H9 (cell line): ENCODE data around the gene SESN2. TPM values are rescaled to one million over a fixed set of nuclear protein-coding genes. Genes with fewer than 3 reads are reported as not detected.

Experiments used
- DNase-seq: peaks from one replicate; pipeline ENCODE4 v3.0.0-alpha.2; 2017
- H2AFZ ChIP-seq: one replicate; pipeline ENCODE4 v1.6.1; 2013; ENCODE audit warnings: mild to moderate bottlenecking, low read length, control low read depth, moderate library complexity
- H2AK5ac ChIP-seq: 2 replicates; pipeline ENCODE4 v1.6.1; 2013; ENCODE audit warnings: low read length, control low read depth, mixed read lengths; ENCODE audit not compliant: insufficient read length
- H2BK120ac ChIP-seq: one replicate; pipeline ENCODE4 v1.6.1; 2013; ENCODE audit warnings: low read depth, mild to moderate bottlenecking, low read length, control low read depth, inconsistent platforms; ENCODE audit not compliant: poor library complexity, severe bottlenecking
- H2BK12ac ChIP-seq: 2 replicates; pipeline ENCODE4 v1.6.1; 2013; ENCODE audit warnings: low read length, control low read depth, mixed read lengths, low read depth; ENCODE audit not compliant: insufficient read length
- H2BK15ac ChIP-seq: 2 replicates; pipeline ENCODE4 v1.6.1; 2013; ENCODE audit warnings: low read depth, low read length, control low read depth
- H2BK20ac ChIP-seq: one replicate; pipeline ENCODE4 v1.6.1; 2013; ENCODE audit warnings: low read depth, mild to moderate bottlenecking, low read length, control low read depth, inconsistent platforms; ENCODE audit not compliant: poor library complexity, severe bottlenecking
- H2BK5ac ChIP-seq: 2 replicates; pipeline ENCODE4 v1.6.1; 2013; ENCODE audit warnings: low read length, control low read depth, mixed read lengths; ENCODE audit not compliant: insufficient read length
- H3K14ac ChIP-seq: 2 replicates; pipeline ENCODE4 v1.6.1; 2013; ENCODE audit warnings: low read length, control low read depth; ENCODE audit not compliant: insufficient read depth
- H3K18ac ChIP-seq: 2 replicates; pipeline ENCODE4 v1.6.1; 2013; ENCODE audit warnings: low read depth, mild to moderate bottlenecking, mixed read lengths, low read length, control low read depth; ENCODE audit not compliant: insufficient read length
- H3K23ac ChIP-seq: 2 replicates; pipeline ENCODE4 v1.6.1; 2013; ENCODE audit warnings: low read length, control low read depth, mixed read lengths, low read depth; ENCODE audit not compliant: insufficient read length
- H3K23me2 ChIP-seq: 2 replicates; pipeline ENCODE4 v1.6.1; 2013; ENCODE audit warnings: low read depth, mild to moderate bottlenecking, mixed read lengths, low read length, control low read depth; ENCODE audit not compliant: insufficient read length, poor library complexity, severe bottlenecking
- H3K27ac ChIP-seq: 2 replicates; pipeline ENCODE4 v1.5.1; 2013; ENCODE audit warnings: low read length, control low read depth, mixed read lengths, low read depth; ENCODE audit not compliant: insufficient read length
- H3K27me3 ChIP-seq: 2 replicates; pipeline ENCODE4 v1.6.1; 2013; ENCODE audit warnings: low read length, control low read depth, inconsistent platforms; ENCODE audit not compliant: insufficient read depth
- H3K4ac ChIP-seq: 2 replicates; pipeline ENCODE4 v1.6.1; 2013; ENCODE audit warnings: low read depth, mild to moderate bottlenecking, control low read depth, inconsistent platforms, low read length, moderate library complexity
- H3K4me1 ChIP-seq: 2 replicates; pipeline ENCODE4 v1.6.1; 2013; ENCODE audit warnings: low read length, control low read depth, inconsistent platforms; ENCODE audit not compliant: insufficient read depth
- H3K4me2 ChIP-seq: 2 replicates; pipeline ENCODE4 v1.6.1; 2013; ENCODE audit warnings: low read length, control low read depth, mixed read lengths; ENCODE audit not compliant: insufficient read length, insufficient read depth
- H3K56ac ChIP-seq: 2 replicates; pipeline ENCODE4 v1.6.1; 2013; ENCODE audit warnings: low read depth, mild to moderate bottlenecking, mixed read lengths, low read length, control low read depth; ENCODE audit not compliant: insufficient read length
- H3K79me1 ChIP-seq: 2 replicates; pipeline ENCODE4 v1.6.1; 2013; ENCODE audit warnings: low read depth, mild to moderate bottlenecking, moderate library complexity, low read length, control low read depth, inconsistent platforms; ENCODE audit not compliant: insufficient read depth, poor library complexity, severe bottlenecking
- H3K79me2 ChIP-seq: 2 replicates; pipeline ENCODE4 v1.6.1; 2013; ENCODE audit warnings: low read length, control low read depth, inconsistent platforms; ENCODE audit not compliant: insufficient read depth
- H3K9ac ChIP-seq: 2 replicates; pipeline ENCODE4 v1.6.1; 2013; ENCODE audit warnings: low read length, control low read depth, mixed read lengths; ENCODE audit not compliant: insufficient read length; ENCODE audit errors: extremely low read depth
- H3K9me3 ChIP-seq: one replicate; pipeline ENCODE4 v1.6.1; 2013; ENCODE audit warnings: low read depth, low read length, inconsistent platforms; ENCODE audit not compliant: control insufficient read depth
- H3T11ph ChIP-seq: one replicate; pipeline ENCODE4 v1.6.1; 2013; ENCODE audit warnings: mild to moderate bottlenecking, low read length, control low read depth, inconsistent platforms
- H4K20me1 ChIP-seq: one replicate; pipeline ENCODE4 v1.6.1; 2013; ENCODE audit not compliant: control insufficient read depth, insufficient read length, insufficient read depth
- H4K5ac ChIP-seq: 2 replicates; pipeline ENCODE4 v1.6.1; 2013; ENCODE audit warnings: low read depth, mild to moderate bottlenecking, mixed read lengths, low read length, control low read depth; ENCODE audit not compliant: insufficient read length
- H4K8ac ChIP-seq: replicated peaks from 2 replicates; pipeline ENCODE4 v1.6.1; 2013; ENCODE audit warnings: low read length, control low read depth, mixed read lengths, low read depth; ENCODE audit not compliant: insufficient read length
- H4K91ac ChIP-seq: 2 replicates; pipeline ENCODE4 v1.6.1; 2013; ENCODE audit warnings: low read depth, mild to moderate bottlenecking, moderate library complexity, mixed read lengths, low read length, control low read depth; ENCODE audit not compliant: insufficient read length
- H3K27ac Mint-ChIP-seq, 3 experiments: 2 replicates in 2 of 3; 3 replicates in 1 of 3; pipeline ENCODE4 v1.8.0; 2020 to 2021; ENCODE audit warnings: mixed read lengths in 3 of 3, mild to moderate bottlenecking in 1 of 3, moderate library complexity in 1 of 3
- H3K27me3 Mint-ChIP-seq: 2 replicates; pipeline ENCODE4 v1.8.0; 2021; ENCODE audit warnings: low read depth, mild to moderate bottlenecking, moderate library complexity, mixed read lengths
- H3K36me3 Mint-ChIP-seq, 3 experiments: 2 replicates in 2 of 3; 3 replicates in 1 of 3; pipeline ENCODE4 v1.8.0; 2020 to 2021; ENCODE audit warnings: low read depth in 3 of 3, mixed read lengths in 3 of 3; ENCODE audit not compliant: insufficient read depth in 1 of 3
- H3K4me1 Mint-ChIP-seq, 2 experiments: 2 replicates each; pipeline ENCODE4 v1.8.0; 2020; ENCODE audit warnings: mixed read lengths in 2 of 2
- H3K4me3 Mint-ChIP-seq, 2 experiments: 2 replicates in 1 of 2; 3 replicates in 1 of 2; pipeline ENCODE4 v1.8.0; 2020 to 2021; ENCODE audit warnings: mild to moderate bottlenecking in 2 of 2, mixed read lengths in 2 of 2, moderate library complexity in 1 of 2
- H3K9me3 Mint-ChIP-seq, 2 experiments: 2 replicates in 1 of 2; 3 replicates in 1 of 2; pipeline ENCODE4 v1.8.0; 2020; ENCODE audit warnings: mild to moderate bottlenecking in 2 of 2, mixed read lengths in 2 of 2, moderate library complexity in 1 of 2
- WGBS: extraction: QIAGEN DNeasy Blood & Tissue Kit; methylation state at CpG from one replicate; pipeline ENCODE4 v1.1.7; 2013; ENCODE audit warnings: missing lambda C conversion rate, low lambda C conversion rate, mixed read lengths; ENCODE audit not compliant: insufficient read length; ENCODE audit errors: extremely low coverage; 5-methylcytosine and 5-hydroxymethylcytosine counted together
- total RNA-seq: library from RNA; stranded (reverse); gene quantifications from 2 replicates; pipeline ENCODE4 v1.2.1, GENCODE V29; 2021
- TF ChIP-seq, protein P1 (sequence below): fragments of 200-600 bp; sonication (generic); conservative IDR thresholded peaks from 3 replicates; pipeline ENCODE4 v1.8.0; 2021; ENCODE audit warnings: antibody characterized with exemption, mild to moderate bottlenecking

Gene SESN2
- total RNA-seq, 1 experiment from 2014 or later, result 24.6 TPM

DNA sequence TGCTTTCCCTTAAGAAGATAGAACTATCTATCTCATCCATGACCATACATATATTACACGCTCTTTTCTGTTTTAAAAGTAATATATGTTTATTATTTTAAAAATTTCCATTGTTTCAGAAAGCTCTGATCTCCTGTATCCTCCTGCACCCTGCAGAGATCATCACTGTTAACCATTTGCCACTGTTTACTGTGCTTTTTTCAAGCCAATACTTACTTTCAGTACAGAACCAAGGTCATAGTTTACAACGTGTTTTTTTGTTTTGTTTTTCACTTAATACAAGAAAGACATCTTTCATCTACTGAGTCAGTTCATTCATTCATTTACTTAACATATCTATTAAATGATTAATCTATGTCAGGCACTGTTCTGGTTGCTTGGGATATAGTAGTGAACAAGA is 10.2 kb downstream of the SESN2 start:
- Mint-ChIP-seq H3K27me3 (no peaks in the 10 kb centered on the region), H3K27ac (peak overlapping the region in 1 of 3 experiments; percentile 37; a peak in 1 of 7 replicates), H3K4me3 (no peak overlapping the region), H3K4me1 (peaks cover 31 to 34% of the 10 kb centered on the region in 2 experiments), H3K36me3 (peaks cover 19 to 46% (median 38%) of the 10 kb centered on the region in 3 experiments; a peak in 6 of 7 replicates), H3K9me3 (no peaks in the 10 kb centered on the region)
- Histone ChIP-seq H3K4me1 (peaks cover 11% of the 10 kb centered on the region), H3K4me2 (no peak overlapping the region), H3K4ac (no peak overlapping the region), H2AFZ (no peak overlapping the region), H3K27ac (no peak overlapping the region), H4K91ac (no peak overlapping the region), H3K9ac (no peak overlapping the region), H4K20me1 (no peaks in the 10 kb centered on the region), H3K79me2 (peaks cover 17% of the 10 kb centered on the region; the same call in 1 of the 2 replicates), H4K5ac (no peak overlapping the region), H3K9me3 (no peaks in the 10 kb centered on the region), H3K27me3 (no peaks in the 10 kb centered on the region), H2BK20ac (no peak overlapping the region), H2AK5ac (no peak overlapping the region), H3K14ac (no peak overlapping the region), H2BK12ac (no peak overlapping the region), H4K8ac (no peak overlapping the region), H3K23ac (no peak overlapping the region), H2BK120ac (no peak overlapping the region), H3T11ph (no peak overlapping the region), H3K23me2 (no peaks in the 10 kb centered on the region), H3K79me1 (peaks cover 4% of the 10 kb centered on the region), H3K18ac (no peak overlapping the region), H2BK5ac (no peak overlapping the region), H2BK15ac (no peak overlapping the region), H3K56ac (no peak overlapping the region)
- WGBS, result no CpG with 5 or more reads among the region's 2 CpGs
- DNase-seq, result no peak
- TF ChIP-seq, protein P1, sequence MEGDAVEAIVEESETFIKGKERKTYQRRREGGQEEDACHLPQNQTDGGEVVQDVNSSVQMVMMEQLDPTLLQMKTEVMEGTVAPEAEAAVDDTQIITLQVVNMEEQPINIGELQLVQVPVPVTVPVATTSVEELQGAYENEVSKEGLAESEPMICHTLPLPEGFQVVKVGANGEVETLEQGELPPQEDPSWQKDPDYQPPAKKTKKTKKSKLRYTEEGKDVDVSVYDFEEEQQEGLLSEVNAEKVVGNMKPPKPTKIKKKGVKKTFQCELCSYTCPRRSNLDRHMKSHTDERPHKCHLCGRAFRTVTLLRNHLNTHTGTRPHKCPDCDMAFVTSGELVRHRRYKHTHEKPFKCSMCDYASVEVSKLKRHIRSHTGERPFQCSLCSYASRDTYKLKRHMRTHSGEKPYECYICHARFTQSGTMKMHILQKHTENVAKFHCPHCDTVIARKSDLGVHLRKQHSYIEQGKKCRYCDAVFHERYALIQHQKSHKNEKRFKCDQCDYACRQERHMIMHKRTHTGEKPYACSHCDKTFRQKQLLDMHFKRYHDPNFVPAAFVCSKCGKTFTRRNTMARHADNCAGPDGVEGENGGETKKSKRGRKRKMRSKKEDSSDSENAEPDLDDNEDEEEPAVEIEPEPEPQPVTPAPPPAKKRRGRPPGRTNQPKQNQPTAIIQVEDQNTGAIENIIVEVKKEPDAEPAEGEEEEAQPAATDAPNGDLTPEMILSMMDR, result no peak
